H9 (cell line): ENCODE data around the gene NKAIN2. TPM values are rescaled to one million over a fixed set of nuclear protein-coding genes. Genes with fewer than 3 reads are reported as not detected.

Source experiments
- DNase-seq: peaks from one replicate; pipeline ENCODE4 v3.0.0-alpha.2; 2017
- H2AFZ ChIP-seq: one replicate; pipeline ENCODE4 v1.6.1; 2013; ENCODE audit warnings: mild to moderate bottlenecking, low read length, control low read depth, moderate library complexity
- H2AK5ac ChIP-seq: 2 replicates; pipeline ENCODE4 v1.6.1; 2013; ENCODE audit warnings: low read length, control low read depth, mixed read lengths; ENCODE audit not compliant: insufficient read length
- H2BK120ac ChIP-seq: one replicate; pipeline ENCODE4 v1.6.1; 2013; ENCODE audit warnings: low read depth, mild to moderate bottlenecking, low read length, control low read depth, inconsistent platforms; ENCODE audit not compliant: poor library complexity, severe bottlenecking
- H2BK12ac ChIP-seq: 2 replicates; pipeline ENCODE4 v1.6.1; 2013; ENCODE audit warnings: low read length, control low read depth, mixed read lengths, low read depth; ENCODE audit not compliant: insufficient read length
- H2BK15ac ChIP-seq: 2 replicates; pipeline ENCODE4 v1.6.1; 2013; ENCODE audit warnings: low read depth, low read length, control low read depth
- H2BK20ac ChIP-seq: one replicate; pipeline ENCODE4 v1.6.1; 2013; ENCODE audit warnings: low read depth, mild to moderate bottlenecking, low read length, control low read depth, inconsistent platforms; ENCODE audit not compliant: poor library complexity, severe bottlenecking
- H2BK5ac ChIP-seq: 2 replicates; pipeline ENCODE4 v1.6.1; 2013; ENCODE audit warnings: low read length, control low read depth, mixed read lengths; ENCODE audit not compliant: insufficient read length
- H3K14ac ChIP-seq: 2 replicates; pipeline ENCODE4 v1.6.1; 2013; ENCODE audit warnings: low read length, control low read depth; ENCODE audit not compliant: insufficient read depth
- H3K18ac ChIP-seq: 2 replicates; pipeline ENCODE4 v1.6.1; 2013; ENCODE audit warnings: low read depth, mild to moderate bottlenecking, mixed read lengths, low read length, control low read depth; ENCODE audit not compliant: insufficient read length
- H3K23ac ChIP-seq: 2 replicates; pipeline ENCODE4 v1.6.1; 2013; ENCODE audit warnings: low read length, control low read depth, mixed read lengths, low read depth; ENCODE audit not compliant: insufficient read length
- H3K23me2 ChIP-seq: 2 replicates; pipeline ENCODE4 v1.6.1; 2013; ENCODE audit warnings: low read depth, mild to moderate bottlenecking, mixed read lengths, low read length, control low read depth; ENCODE audit not compliant: insufficient read length, poor library complexity, severe bottlenecking
- H3K27ac ChIP-seq: 2 replicates; pipeline ENCODE4 v1.5.1; 2013; ENCODE audit warnings: low read length, control low read depth, mixed read lengths, low read depth; ENCODE audit not compliant: insufficient read length
- H3K27me3 ChIP-seq: 2 replicates; pipeline ENCODE4 v1.6.1; 2013; ENCODE audit warnings: low read length, control low read depth, inconsistent platforms; ENCODE audit not compliant: insufficient read depth
- H3K4ac ChIP-seq: 2 replicates; pipeline ENCODE4 v1.6.1; 2013; ENCODE audit warnings: low read depth, mild to moderate bottlenecking, control low read depth, inconsistent platforms, low read length, moderate library complexity
- H3K4me1 ChIP-seq: 2 replicates; pipeline ENCODE4 v1.6.1; 2013; ENCODE audit warnings: low read length, control low read depth, inconsistent platforms; ENCODE audit not compliant: insufficient read depth
- H3K4me2 ChIP-seq: 2 replicates; pipeline ENCODE4 v1.6.1; 2013; ENCODE audit warnings: low read length, control low read depth, mixed read lengths; ENCODE audit not compliant: insufficient read length, insufficient read depth
- H3K56ac ChIP-seq: 2 replicates; pipeline ENCODE4 v1.6.1; 2013; ENCODE audit warnings: low read depth, mild to moderate bottlenecking, mixed read lengths, low read length, control low read depth; ENCODE audit not compliant: insufficient read length
- H3K79me1 ChIP-seq: 2 replicates; pipeline ENCODE4 v1.6.1; 2013; ENCODE audit warnings: low read depth, mild to moderate bottlenecking, moderate library complexity, low read length, control low read depth, inconsistent platforms; ENCODE audit not compliant: insufficient read depth, poor library complexity, severe bottlenecking
- H3K79me2 ChIP-seq: 2 replicates; pipeline ENCODE4 v1.6.1; 2013; ENCODE audit warnings: low read length, control low read depth, inconsistent platforms; ENCODE audit not compliant: insufficient read depth
- H3K9ac ChIP-seq: 2 replicates; pipeline ENCODE4 v1.6.1; 2013; ENCODE audit warnings: low read length, control low read depth, mixed read lengths; ENCODE audit not compliant: insufficient read length; ENCODE audit errors: extremely low read depth
- H3K9me3 ChIP-seq: one replicate; pipeline ENCODE4 v1.6.1; 2013; ENCODE audit warnings: low read depth, low read length, inconsistent platforms; ENCODE audit not compliant: control insufficient read depth
- H3T11ph ChIP-seq: one replicate; pipeline ENCODE4 v1.6.1; 2013; ENCODE audit warnings: mild to moderate bottlenecking, low read length, control low read depth, inconsistent platforms
- H4K20me1 ChIP-seq: one replicate; pipeline ENCODE4 v1.6.1; 2013; ENCODE audit not compliant: control insufficient read depth, insufficient read length, insufficient read depth
- H4K5ac ChIP-seq: 2 replicates; pipeline ENCODE4 v1.6.1; 2013; ENCODE audit warnings: low read depth, mild to moderate bottlenecking, mixed read lengths, low read length, control low read depth; ENCODE audit not compliant: insufficient read length
- H4K8ac ChIP-seq: replicated peaks from 2 replicates; pipeline ENCODE4 v1.6.1; 2013; ENCODE audit warnings: low read length, control low read depth, mixed read lengths, low read depth; ENCODE audit not compliant: insufficient read length
- H4K91ac ChIP-seq: 2 replicates; pipeline ENCODE4 v1.6.1; 2013; ENCODE audit warnings: low read depth, mild to moderate bottlenecking, moderate library complexity, mixed read lengths, low read length, control low read depth; ENCODE audit not compliant: insufficient read length
- H3K27ac Mint-ChIP-seq, 3 experiments: 2 replicates in 2 of 3; 3 replicates in 1 of 3; pipeline ENCODE4 v1.8.0; 2020 to 2021; ENCODE audit warnings: mixed read lengths in 3 of 3, mild to moderate bottlenecking in 1 of 3, moderate library complexity in 1 of 3
- H3K27me3 Mint-ChIP-seq: 2 replicates; pipeline ENCODE4 v1.8.0; 2021; ENCODE audit warnings: low read depth, mild to moderate bottlenecking, moderate library complexity, mixed read lengths
- H3K36me3 Mint-ChIP-seq, 3 experiments: 2 replicates in 2 of 3; 3 replicates in 1 of 3; pipeline ENCODE4 v1.8.0; 2020 to 2021; ENCODE audit warnings: low read depth in 3 of 3, mixed read lengths in 3 of 3; ENCODE audit not compliant: insufficient read depth in 1 of 3
- H3K4me1 Mint-ChIP-seq, 2 experiments: 2 replicates each; pipeline ENCODE4 v1.8.0; 2020; ENCODE audit warnings: mixed read lengths in 2 of 2
- H3K4me3 Mint-ChIP-seq, 2 experiments: 2 replicates in 1 of 2; 3 replicates in 1 of 2; pipeline ENCODE4 v1.8.0; 2020 to 2021; ENCODE audit warnings: mild to moderate bottlenecking in 2 of 2, mixed read lengths in 2 of 2, moderate library complexity in 1 of 2
- H3K9me3 Mint-ChIP-seq, 2 experiments: 2 replicates in 1 of 2; 3 replicates in 1 of 2; pipeline ENCODE4 v1.8.0; 2020; ENCODE audit warnings: mild to moderate bottlenecking in 2 of 2, mixed read lengths in 2 of 2, moderate library complexity in 1 of 2
- CTCF ChIP-seq: fragments of 200-600 bp; sonication (generic); conservative IDR thresholded peaks from 3 replicates; pipeline ENCODE4 v1.8.0; 2021; ENCODE audit warnings: antibody characterized with exemption, mild to moderate bottlenecking
- WGBS: extraction: QIAGEN DNeasy Blood & Tissue Kit; methylation state at CpG from one replicate; pipeline ENCODE4 v1.1.7; 2013; ENCODE audit warnings: missing lambda C conversion rate, low lambda C conversion rate, mixed read lengths; ENCODE audit not compliant: insufficient read length; ENCODE audit errors: extremely low coverage; 5-methylcytosine and 5-hydroxymethylcytosine counted together
- total RNA-seq: library from RNA; stranded (reverse); gene quantifications from 2 replicates; pipeline ENCODE4 v1.2.1, GENCODE V29; 2021

The NKAIN2 gene
- total RNA-seq, 1 experiment from 2014 or later, result 0.17 TPM

GRCh38 chr6:124674042-124674441, 870.4 kb downstream of the NKAIN2 start:
- Histone ChIP-seq H4K20me1 (no peaks in the 10 kb centered on the region), H4K8ac (no peak overlapping the region), H3K79me1 (no peaks in the 10 kb centered on the region), H2BK20ac (no peak overlapping the region), H2BK15ac (no peak overlapping the region), H2AK5ac (no peak overlapping the region), H4K5ac (no peak overlapping the region), H2BK12ac (no peak overlapping the region), H3K4ac (no peak overlapping the region), H3K79me2 (no peaks in the 10 kb centered on the region), H3K27ac (no peak overlapping the region), H4K91ac (no peak overlapping the region), H3K4me1 (no peaks in the 10 kb centered on the region), H3K18ac (no peak overlapping the region), H3T11ph (no peak overlapping the region), H3K56ac (no peak overlapping the region), H2BK5ac (no peak overlapping the region), H3K14ac (no peak overlapping the region), H2AFZ (no peak overlapping the region), H3K9ac (no peak overlapping the region), H3K23ac (no peak overlapping the region), H3K9me3 (no peaks in the 10 kb centered on the region), H3K27me3 (no peaks in the 10 kb centered on the region), H3K23me2 (no peaks in the 10 kb centered on the region), H3K4me2 (no peak overlapping the region), H2BK120ac (no peak overlapping the region)
- H3K9me3 Mint-ChIP-seq, result peaks cover 38 to 40% of the 10 kb centered on the region in 2 experiments
- H3K4me3 Mint-ChIP-seq, result no peak overlapping the region
- no peak for TF ChIP-seq CTCF
- no CpG with 5 or more reads among the region's 1 CpG for WGBS
- no peak for DNase-seq
- H3K27me3 Mint-ChIP-seq, result peaks cover 2% of the 10 kb centered on the region; the same call in 1 of the 2 replicates
- peaks cover 8 to 42% (median 9%) of the 10 kb centered on the region in 3 experiments for H3K36me3 Mint-ChIP-seq
- H3K27ac Mint-ChIP-seq, result no peak overlapping the region
- no peaks in the 10 kb centered on the region for H3K4me1 Mint-ChIP-seq
